IMR-90 (cell line): ENCODE results near the gene TLCD5. TPM values are rescaled to one million over a fixed set of nuclear protein-coding genes. Genes with fewer than 3 reads are reported as not detected.

ENCODE experiments used
- ATAC-seq: fragments of 200-7000 bp; cut with Tn5 transposase; 2 replicates; pipeline ENCODE4 v1.9.1; 2020; ENCODE audit warnings: low read depth, mild to moderate bottlenecking, moderate library complexity
- BruUV-seq: library from RNA; stranded (reverse); fragments of 400-500 nt; replicated peaks from 2 replicates; lab custom pipeline; 2021; lab: Mats Ljungman, UMichigan
- CTCF ChIA-PET: fragments of 300-600 bp; formaldehyde crosslinking; extraction: SDS; loops from one replicate; lab custom pipeline; 2021; ENCODE audit warnings: antibody characterized with exemption; lab: Yijun Ruan, JAX
- POLR2A ChIA-PET: fragments of 300-600 bp; sonication (Branson Sonifier 250); formaldehyde crosslinking; loops from one replicate; lab custom pipeline; 2022; ENCODE audit warnings: antibody characterized with exemption; ENCODE audit not compliant: unreplicated experiment; lab: Charles Lee
- DNase-seq: peaks from one replicate; pipeline ENCODE4 v3.0.0; 2013
- H2AFZ ChIP-seq: replicated peaks from 2 replicates; pipeline ENCODE3; 2013; ENCODE audit warnings: low read length, mild to moderate bottlenecking; ENCODE audit not compliant: poor library complexity
- H2AK5ac ChIP-seq: 2 replicates; pipeline ENCODE4 v1.6.1; 2013; ENCODE audit warnings: low read depth, low read length, inconsistent platforms
- H2AK9ac ChIP-seq: replicated peaks from 2 replicates; pipeline ENCODE3; 2013; ENCODE audit warnings: mild to moderate bottlenecking, low read depth, low read length, moderate library complexity; ENCODE audit not compliant: poor library complexity
- H2BK120ac ChIP-seq: 2 replicates; pipeline ENCODE4 v1.6.1; 2013; ENCODE audit warnings: low read depth, low read length, inconsistent platforms
- H2BK15ac ChIP-seq: 3 replicates; pipeline ENCODE4 v1.6.1; 2013; ENCODE audit warnings: low read depth, low read length, inconsistent platforms
- H2BK20ac ChIP-seq: 2 replicates; pipeline ENCODE4 v1.6.1; 2013; ENCODE audit warnings: low read depth, mild to moderate bottlenecking, inconsistent platforms, low read length, moderate library complexity
- H2BK5ac ChIP-seq: 2 replicates; pipeline ENCODE4 v1.6.1; 2013; ENCODE audit warnings: mild to moderate bottlenecking, low read depth, low read length, inconsistent platforms; ENCODE audit not compliant: poor library complexity, severe bottlenecking
- H3K14ac ChIP-seq: replicated peaks from 2 replicates; pipeline ENCODE4 v1.6.1; 2013; ENCODE audit warnings: low read depth, low read length, inconsistent platforms
- H3K18ac ChIP-seq: 2 replicates; pipeline ENCODE4 v1.6.1; 2013; ENCODE audit warnings: low read depth, low read length, control low read depth
- H3K23ac ChIP-seq: 2 replicates; pipeline ENCODE4 v1.6.1; 2013; ENCODE audit warnings: low read depth, low read length, inconsistent platforms
- H3K27ac ChIP-seq: 2 replicates; pipeline ENCODE4 v1.5.1; 2013; ENCODE audit warnings: mild to moderate bottlenecking, control low read depth, low read length; ENCODE audit not compliant: insufficient read depth
- H3K27me3 ChIP-seq: 2 replicates; pipeline ENCODE4 v1.6.1; 2013; ENCODE audit warnings: low read length; ENCODE audit not compliant: control insufficient read depth, insufficient read depth
- H3K36me3 ChIP-seq: 2 replicates; pipeline ENCODE4 v1.6.1; 2013; ENCODE audit warnings: low read length, mixed read lengths; ENCODE audit not compliant: control insufficient read depth, insufficient read depth
- H3K4ac ChIP-seq: 2 replicates; pipeline ENCODE4 v1.6.1; 2013; ENCODE audit warnings: low read depth, low read length, inconsistent platforms
- H3K4me1 ChIP-seq: 2 replicates; pipeline ENCODE4 v1.6.1; 2013; ENCODE audit warnings: low read length, mixed read lengths; ENCODE audit not compliant: control insufficient read depth, insufficient read depth
- H3K4me2 ChIP-seq: 2 replicates; pipeline ENCODE4 v1.6.1; 2013; ENCODE audit warnings: low read depth, mild to moderate bottlenecking, control low read depth, low read length, moderate library complexity
- H3K4me3 ChIP-seq: 2 replicates; pipeline ENCODE4 v1.5.1; 2013; ENCODE audit warnings: low read depth, mild to moderate bottlenecking, control low read depth, low read length, moderate library complexity; ENCODE audit not compliant: insufficient read depth
- H3K56ac ChIP-seq: 2 replicates; pipeline ENCODE4 v1.6.1; 2013; ENCODE audit warnings: low read length, inconsistent platforms; ENCODE audit not compliant: insufficient read depth; ENCODE audit errors: extremely low read depth
- H3K79me1 ChIP-seq, 2 experiments: 2 replicates each; pipeline ENCODE4 v1.6.1; 2013; ENCODE audit warnings: low read length in 2 of 2, inconsistent platforms in 1 of 2, low read depth in 1 of 2
- H3K9ac ChIP-seq: 2 replicates; pipeline ENCODE4 v1.6.1; 2013; ENCODE audit warnings: low read depth, low read length, control low read depth
- H3K9me1 ChIP-seq: 2 replicates; pipeline ENCODE4 v1.6.1; 2013; ENCODE audit warnings: low read length, inconsistent platforms; ENCODE audit not compliant: insufficient read depth
- H3K9me3 ChIP-seq: 2 replicates; pipeline ENCODE4 v1.6.1; 2013; ENCODE audit warnings: low read length; ENCODE audit not compliant: control insufficient read depth, insufficient read depth
- H4K20me1 ChIP-seq: 2 replicates; pipeline ENCODE4 v1.6.1; 2013; ENCODE audit warnings: low read length, inconsistent platforms; ENCODE audit not compliant: insufficient read depth
- H4K5ac ChIP-seq: 2 replicates; pipeline ENCODE4 v1.6.1; 2013; ENCODE audit warnings: mild to moderate bottlenecking, low read depth, low read length, control low read depth
- H4K8ac ChIP-seq, 2 experiments: 2 replicates each; pipeline ENCODE4 v1.6.1; 2013; ENCODE audit warnings: low read depth in 2 of 2, low read length in 2 of 2, control low read depth in 1 of 2, inconsistent platforms in 1 of 2
- H4K91ac ChIP-seq: 2 replicates; pipeline ENCODE4 v1.6.1; 2013; ENCODE audit warnings: low read depth, low read length, inconsistent platforms; ENCODE audit not compliant: insufficient read depth
- BHLHE40 ChIP-seq: fragments of 150-350 bp; IDR thresholded peaks from 2 replicates; pipeline ENCODE4 v1.6.1; 2016; ENCODE audit warnings: mild to moderate bottlenecking, low read depth, low read length
- CEBPB ChIP-seq: IDR thresholded peaks from 2 replicates; pipeline ENCODE4 v1.6.1; 2012; ENCODE audit warnings: low read depth, low read length, improper control_type of control experiment
- CHD1 ChIP-seq: IDR thresholded peaks from 2 replicates; pipeline ENCODE4 v1.6.1; 2012; ENCODE audit warnings: low read depth, low read length, improper control_type of control experiment
- ELK1 ChIP-seq: fragments of 150-350 bp; IDR thresholded peaks from 2 replicates; pipeline ENCODE4 v1.6.1; 2016; ENCODE audit warnings: low read depth, mild to moderate bottlenecking, low read length, moderate library complexity, borderline replicate concordance
- FOS ChIP-seq: fragments of 150-350 bp; IDR thresholded peaks from 2 replicates; pipeline ENCODE4 v1.6.1; 2016; ENCODE audit warnings: low read depth, low read length
- MAFK ChIP-seq: IDR thresholded peaks from 2 replicates; pipeline ENCODE4 v1.6.1; 2012; ENCODE audit warnings: low read depth, low read length, improper control_type of control experiment
- MAZ ChIP-seq: IDR thresholded peaks from 2 replicates; pipeline ENCODE4 v1.6.1; 2012; ENCODE audit warnings: low read depth, mild to moderate bottlenecking, low read length, improper control_type of control experiment, moderate library complexity, borderline replicate concordance
- MXI1 ChIP-seq: IDR thresholded peaks from 2 replicates; pipeline ENCODE4 v1.6.1; 2012; ENCODE audit warnings: low read depth, mild to moderate bottlenecking, low read length, moderate library complexity, borderline replicate concordance
- NFE2L2 ChIP-seq: fragments of 150-350 bp; IDR thresholded peaks from 2 replicates; pipeline ENCODE4 v1.6.1; 2016; ENCODE audit warnings: low read depth, mild to moderate bottlenecking, low read length
- POLR2A ChIP-seq: IDR thresholded peaks from 2 replicates; pipeline ENCODE4 v1.6.1; 2012; ENCODE audit warnings: mild to moderate bottlenecking, low read depth, low read length
- RAD21 ChIP-seq: IDR thresholded peaks from 2 replicates; pipeline ENCODE4 v1.6.1; 2012; ENCODE audit warnings: low read length, improper control_type of control experiment
- RCOR1 ChIP-seq: IDR thresholded peaks from 2 replicates; pipeline ENCODE4 v1.6.1; 2012; ENCODE audit warnings: mild to moderate bottlenecking, low read length, improper control_type of control experiment; ENCODE audit not compliant: insufficient replicate concordance
- RFX5 ChIP-seq: IDR thresholded peaks from 2 replicates; pipeline ENCODE4 v1.8.0; 2012; ENCODE audit warnings: low read depth, mild to moderate bottlenecking, low read length, moderate library complexity
- SMC3 ChIP-seq: fragments of 150-350 bp; IDR thresholded peaks from 2 replicates; pipeline ENCODE4 v1.6.1; 2016; ENCODE audit warnings: low read depth, mild to moderate bottlenecking, antibody characterized with exemption, low read length, moderate library complexity
- USF2 ChIP-seq: fragments of 150-350 bp; IDR thresholded peaks from 2 replicates; pipeline ENCODE4 v1.6.1; 2017; ENCODE audit warnings: mild to moderate bottlenecking, antibody characterized with exemption, low read length, low read depth
- WGBS, 2 experiments: methylation state at CpG; one replicate each; pipeline versions ENCODE4 v1.1.5 to v1.1.7; 2013; ENCODE audit warnings: missing lambda C conversion rate in 2 of 2; ENCODE audit not compliant: insufficient read length in 1 of 2; ENCODE audit errors: extremely low coverage in 2 of 2; 5-methylcytosine and 5-hydroxymethylcytosine counted together
- dilution Hi-C: fragments of 300-500 bp; cut with HindIII; formaldehyde crosslinking; loops from one replicate; pipeline ENCODE4 v1.14.3; 2018; ENCODE audit warnings: low sequenced_read_pairs; ENCODE audit not compliant: unreplicated experiment
- in situ Hi-C: fragments of 300-500 bp; cut with MboI; formaldehyde crosslinking; loops from 3 replicates; pipeline ENCODE4 v1.14.3; 2019; ENCODE audit warnings: low sequenced_read_pairs, inconsistent platforms, mixed read lengths
- intact Hi-C: fragments of 100-400 bp; cut with micrococcal nuclease; formaldehyde crosslinking; loops from 2 replicates; pipeline ENCODE4 v1.10.0; 2022
- polyA plus RNA-seq, 3 experiments: library from polyadenylated mRNA; depleted of rRNA; stranded (reverse); fragments of >200 nt; gene quantifications; 2 replicates each; pipeline ENCODE4 v1.2.3, GENCODE V29; 2012; ENCODE audit warnings: low replicate concordance in 1 of 3
- total RNA-seq: library from RNA; depleted of rRNA; stranded (reverse); fragments of >200 nt; gene quantifications from 2 replicates; pipeline ENCODE4 v1.2.3, GENCODE V29; 2012

Gene TLCD5
- total and polyA plus RNA-seq, 2 of the 4 experiments (the other 2 are of a cell fraction) = 9.5 to 11.5 TPM

DNA sequence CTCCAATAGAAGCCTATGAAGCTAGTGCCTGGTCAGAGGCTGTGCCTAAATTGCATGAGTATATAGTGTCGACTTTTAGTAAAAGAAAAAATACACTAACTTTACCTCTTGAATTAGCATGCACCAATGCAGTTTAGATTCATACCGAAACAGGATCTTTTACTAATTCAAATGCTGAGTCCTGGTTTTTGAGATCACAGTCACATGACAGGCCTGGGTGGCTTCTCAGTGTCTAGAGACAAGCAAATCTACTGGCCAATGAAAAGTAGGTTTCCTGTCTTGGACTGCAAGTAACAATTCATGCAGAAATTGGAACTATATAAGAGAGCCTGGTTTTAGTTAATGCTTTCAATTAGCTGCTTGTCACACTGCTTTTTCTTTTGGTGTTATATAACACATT, 18.3 kb downstream of the TLCD5 start:
- no peak overlapping the region for H2AK9ac ChIP-seq
- TF ChIP-seq CEBPB = no peak
- TF ChIP-seq RFX5 = no peak
- TF ChIP-seq RCOR1 = no peak
- TF ChIP-seq ELK1 = no peak
- no peak for TF ChIP-seq NFE2L2
- no peak for TF ChIP-seq FOS
- no peak for TF ChIP-seq CHD1
- TF ChIP-seq RAD21 = no peak
- no peak for TF ChIP-seq MXI1
- TF ChIP-seq MAFK = no peak
- TF ChIP-seq BHLHE40 = no peak
- no peak for TF ChIP-seq USF2
- no peak for TF ChIP-seq MAZ
- no peak for TF ChIP-seq POLR2A
- TF ChIP-seq SMC3 = no peak
- no peak overlapping the region for H3K9ac ChIP-seq
- in situ Hi-C loops = loop anchor here (25.0 kb wide), 1 partner anchor 94 kb away; no protein-coding TSS in a partner anchor
- peaks cover 0 to 46% of the 10 kb centered on the region in 2 experiments; a peak in 2 of 4 replicates for H3K79me1 ChIP-seq
- H3K27ac ChIP-seq = no peak overlapping the region
- no peak overlapping the region; the same call in 1 of the 2 replicates for H3K4me2 ChIP-seq
- intact Hi-C loops = no loop called here
- no peak overlapping the region for H2BK15ac ChIP-seq
- H4K91ac ChIP-seq = no peak overlapping the region
- ATAC-seq (no peak), DNase-seq (no peak)
- H3K18ac ChIP-seq = no peak overlapping the region
- H2BK120ac ChIP-seq = no peak overlapping the region
- ChIA-PET CTCF (no interaction called here), POLR2A (no interaction called here)
- no TSS peak for BruUV-seq
- no peak overlapping the region for H2BK20ac ChIP-seq
- no peak overlapping the region for H2AFZ ChIP-seq
- H4K8ac ChIP-seq = no peak overlapping the region
- no peak overlapping the region for H4K5ac ChIP-seq
- H3K23ac ChIP-seq = 0 out of 2 replicates have a peak overlapping the region, but pooled peaks have one; percentile 8
- no peaks in the 10 kb centered on the region for H3K9me3 ChIP-seq
- H3K14ac ChIP-seq = no peak overlapping the region
- H4K20me1 ChIP-seq = peaks cover 81% of the 10 kb centered on the region
- no peak overlapping the region for H3K4me3 ChIP-seq
- no peak overlapping the region for H2AK5ac ChIP-seq
- H3K4ac ChIP-seq = no peak overlapping the region
- H3K9me1 ChIP-seq = peaks cover 7% of the 10 kb centered on the region
- peaks cover 6% of the 10 kb centered on the region for H3K4me1 ChIP-seq
- no peaks in the 10 kb centered on the region for H3K36me3 ChIP-seq
- dilution Hi-C loops = no loop called here
- WGBS, 2 experiments = 100% methylated on average over 1 of the region's 2 CpGs; no CpG with 5 or more reads in 1 of the 2 experiments
- no peak overlapping the region for H3K56ac ChIP-seq
- H3K27me3 ChIP-seq = no peaks in the 10 kb centered on the region
- H2BK5ac ChIP-seq = no peak overlapping the region
